Dedifferentiated amniotic fluid mesenchymal stem cell (primary cell): ENCODE results near the gene PGAM5.
"Not testable (repeated sequence)": the region's sequence is repeated elsewhere in the genome, so short reads cannot be mapped to it uniquely, and the experiment has no call there.

ENCODE experiments used
- DNase-seq: peaks from one replicate; pipeline ENCODE4 v3.0.0-alpha.2; 2016; ENCODE audit errors: extremely low spot score

Gene PGAM5

DNA sequence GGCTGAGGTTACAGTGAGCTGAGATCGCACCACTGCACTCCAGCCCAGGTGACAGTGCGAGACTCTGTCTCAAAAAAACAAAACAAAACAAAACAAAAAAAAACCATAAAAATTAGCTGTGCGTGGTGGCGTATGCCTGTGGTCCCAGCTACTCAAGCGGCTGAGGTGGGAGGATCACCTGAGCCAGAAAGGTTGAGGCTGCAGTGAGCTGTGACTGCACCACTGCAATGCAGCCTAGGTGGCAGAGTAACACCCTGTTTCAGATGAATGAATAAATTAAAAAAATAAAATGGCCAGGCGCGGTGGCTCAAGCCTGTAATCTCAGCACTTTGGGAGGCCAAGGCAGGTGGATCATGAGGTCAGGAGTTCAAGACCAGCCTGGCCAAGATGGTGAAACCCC, 43.0 kb downstream of the PGAM5 start:
- not testable (repeated sequence) for DNase-seq

DNA sequence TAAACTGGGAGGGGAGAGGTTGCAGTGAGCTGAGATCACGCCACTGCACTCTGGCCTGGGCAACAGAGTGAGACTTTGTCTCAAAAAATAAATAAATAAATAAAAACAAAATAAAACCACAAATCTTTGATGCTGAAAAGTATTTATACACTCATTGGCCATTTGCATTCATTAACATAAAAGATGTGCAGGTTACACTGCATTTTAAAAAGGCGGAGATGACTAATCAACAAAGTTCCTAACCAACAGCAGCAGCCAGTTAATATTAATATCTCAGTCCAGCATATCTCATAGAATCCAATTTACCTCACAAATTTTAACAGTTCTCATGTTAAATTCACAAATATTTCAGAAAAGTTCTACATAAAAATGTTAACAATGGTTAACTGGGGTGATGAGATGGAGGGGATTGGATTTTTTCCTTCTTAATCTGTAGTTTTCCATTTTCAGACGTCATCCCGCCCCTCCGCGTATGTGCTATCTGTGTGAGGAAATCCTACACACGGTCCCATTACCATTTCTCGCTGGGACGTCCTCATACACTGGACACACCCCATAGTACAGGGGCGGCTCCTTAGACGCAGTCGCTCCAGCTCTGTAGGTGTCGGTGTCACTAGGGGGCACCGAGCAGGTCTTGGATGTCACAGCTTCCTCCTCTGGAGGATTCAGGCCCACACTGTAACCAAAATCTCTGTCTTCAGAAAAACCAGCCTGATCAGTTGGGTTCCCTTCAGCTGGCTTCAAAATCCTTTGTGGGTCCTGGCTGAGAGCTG, 43.7 kb downstream of the PGAM5 start:
- DNase-seq = no peak

DNA sequence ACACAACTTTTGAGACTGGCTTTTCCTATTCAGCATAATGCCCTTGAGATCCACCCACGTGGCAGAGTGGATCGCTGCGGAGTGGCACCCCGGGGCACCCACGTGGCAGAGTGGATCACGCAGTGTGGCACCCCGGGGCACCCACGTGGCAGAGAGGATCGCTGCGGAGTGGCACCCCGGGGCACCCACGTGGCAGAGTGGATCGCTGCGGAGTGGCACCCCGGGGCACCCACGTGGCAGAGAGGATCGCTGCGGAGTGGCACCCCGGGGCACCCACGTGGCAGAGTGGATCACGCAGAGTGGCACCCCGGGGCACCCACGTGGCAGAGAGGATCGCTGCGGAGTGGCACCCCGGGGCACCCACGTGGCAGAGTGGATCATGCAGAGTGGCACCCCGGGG, 48.2 kb downstream of the PGAM5 start:
- DNase-seq = not testable (repeated sequence)

DNA sequence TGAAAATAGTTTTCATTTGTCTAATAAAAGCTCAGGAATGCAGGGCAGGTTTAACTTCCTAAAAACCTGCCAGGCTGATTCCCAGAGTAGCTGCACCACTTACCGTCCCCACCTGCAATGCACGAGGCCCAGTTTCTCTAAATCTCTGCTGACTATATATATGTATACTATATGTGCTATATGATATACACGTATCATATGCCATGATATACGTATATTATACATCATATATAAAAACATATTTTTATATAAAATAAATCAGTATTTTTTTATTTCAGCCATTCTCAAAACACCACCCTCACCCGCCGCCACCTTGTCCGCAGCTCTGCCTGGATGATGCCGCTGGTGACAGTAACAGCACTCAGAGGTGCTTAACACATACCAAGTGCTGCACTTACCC, 48.7 kb downstream of the PGAM5 start:
- no peak for DNase-seq

DNA sequence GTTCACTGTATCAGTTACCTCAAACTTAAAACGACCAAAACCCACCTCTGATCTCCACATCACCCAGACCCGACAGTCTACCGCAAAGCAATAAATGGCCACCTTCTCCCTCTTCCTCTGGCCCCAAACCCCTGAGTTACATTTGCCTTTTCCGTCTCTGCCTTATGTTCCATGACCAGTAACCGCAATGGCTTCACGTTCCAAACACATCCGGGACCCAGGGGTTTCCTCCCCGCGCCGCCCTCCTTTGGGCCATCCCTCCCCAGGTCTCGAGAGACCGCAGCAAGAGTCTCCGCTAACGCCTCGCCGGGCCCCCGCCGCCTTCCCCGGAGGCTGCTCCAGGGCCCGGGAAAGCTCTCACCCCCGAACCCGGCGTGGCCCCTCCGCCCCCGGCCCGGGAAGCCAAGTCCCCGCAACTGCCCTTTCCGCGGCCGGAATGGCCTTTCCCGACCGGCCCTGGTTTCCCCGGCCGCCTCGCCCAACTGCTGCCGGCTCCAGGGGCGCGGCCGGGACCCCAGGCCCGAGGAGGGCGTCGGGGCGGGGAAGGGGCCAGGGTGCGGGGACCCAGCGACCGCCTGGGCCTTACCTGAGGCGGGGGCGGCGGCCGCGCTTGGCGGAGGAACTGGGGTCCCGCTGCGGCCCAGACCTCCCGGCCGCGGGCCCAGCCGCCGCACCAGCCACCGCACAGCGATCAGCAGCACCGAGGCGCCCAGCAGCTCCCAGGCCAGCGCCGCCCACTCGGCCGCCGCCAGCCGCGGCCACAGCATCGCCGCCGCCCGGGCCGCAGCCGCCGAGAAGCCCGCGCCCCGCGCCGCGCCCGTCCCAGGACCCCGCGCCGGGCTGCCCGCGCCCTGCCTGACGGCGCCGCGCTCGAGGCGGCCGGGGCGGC, 50.6 kb downstream of the PGAM5 start, which contains the start of gene ANKLE2:
Gene ANKLE2, minus strand, starts transcription at position 801 of the 889 bp plus-strand sequence. Its CDS starts 34 bp downstream, at position 767.
- peak; percentile 61 for DNase-seq

DNA sequence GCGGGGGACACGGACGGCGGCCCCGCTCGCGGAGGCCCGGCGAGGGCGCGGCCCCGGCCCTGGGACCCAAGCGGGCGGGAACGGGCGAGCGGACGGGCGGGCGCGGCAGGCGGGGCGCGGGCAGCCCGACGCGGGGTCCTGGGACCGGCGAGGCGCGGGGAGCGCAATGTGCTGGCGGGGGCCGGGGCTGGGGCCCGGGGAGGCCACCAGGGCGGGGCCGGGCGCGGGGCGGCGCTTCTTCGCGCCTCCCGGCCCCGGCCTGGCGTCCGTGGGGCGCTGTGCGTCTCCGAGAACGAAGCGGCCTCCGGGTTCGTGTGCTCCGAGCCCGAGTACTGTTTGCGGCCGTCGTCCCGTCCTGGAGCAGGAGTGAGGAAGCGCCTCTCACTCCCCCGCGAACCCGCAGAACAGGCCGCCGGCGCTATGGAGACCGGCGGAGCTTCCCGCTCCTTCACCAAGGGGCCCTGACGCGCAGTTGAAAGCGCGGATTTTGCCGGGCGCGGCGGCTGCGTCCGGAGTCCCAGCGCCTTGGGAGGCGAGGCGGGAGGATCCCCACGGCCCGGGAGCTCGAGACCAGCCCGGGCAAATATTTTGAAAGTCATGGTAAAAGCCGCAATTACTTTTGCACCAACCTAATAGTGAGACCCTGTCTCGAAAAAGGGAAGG, 51.4 kb downstream of the PGAM5 start:
- peak; percentile 79 for DNase-seq

DNA sequence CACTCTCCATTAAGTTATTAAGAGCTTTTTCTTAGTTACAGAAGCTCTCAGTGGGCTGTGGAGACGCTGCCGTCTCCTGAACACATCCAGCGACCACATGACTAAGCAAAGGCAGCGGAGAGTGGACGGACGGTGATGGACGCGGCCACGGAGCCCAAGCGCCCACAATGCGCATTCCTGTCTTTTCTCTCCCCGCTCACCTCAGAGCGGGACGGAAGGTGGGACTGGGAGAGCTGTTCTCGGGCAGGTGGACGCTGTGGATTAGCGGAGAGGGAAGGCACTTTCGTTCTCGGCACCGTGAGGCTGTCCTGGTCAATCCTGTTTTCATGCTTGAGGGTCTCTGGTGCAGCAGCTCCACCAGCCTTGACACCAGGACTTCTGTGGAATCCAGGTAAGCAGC, 53.6 kb downstream of the PGAM5 start:
- DNase-seq = no peak

DNA sequence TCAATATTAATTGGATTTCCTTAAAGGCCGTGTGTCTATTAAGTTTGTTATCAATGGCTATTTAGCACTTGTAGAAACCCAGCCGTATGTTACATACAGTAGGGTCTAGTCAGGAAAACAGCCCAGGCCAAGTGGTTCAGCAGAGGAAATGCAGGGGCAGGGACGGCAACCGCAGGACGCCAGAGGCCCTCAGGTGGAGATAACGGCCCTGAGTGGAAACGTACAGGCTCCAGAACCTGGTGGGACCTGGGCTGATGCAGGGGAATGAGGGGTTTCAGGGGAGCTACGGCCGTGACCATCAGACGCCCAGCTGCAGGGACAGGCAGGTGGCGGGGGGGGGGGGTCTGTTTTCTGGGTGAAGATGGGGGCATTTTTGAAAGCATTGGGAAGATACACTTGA, 54.7 kb downstream of the PGAM5 start:
- DNase-seq = no peak

DNA sequence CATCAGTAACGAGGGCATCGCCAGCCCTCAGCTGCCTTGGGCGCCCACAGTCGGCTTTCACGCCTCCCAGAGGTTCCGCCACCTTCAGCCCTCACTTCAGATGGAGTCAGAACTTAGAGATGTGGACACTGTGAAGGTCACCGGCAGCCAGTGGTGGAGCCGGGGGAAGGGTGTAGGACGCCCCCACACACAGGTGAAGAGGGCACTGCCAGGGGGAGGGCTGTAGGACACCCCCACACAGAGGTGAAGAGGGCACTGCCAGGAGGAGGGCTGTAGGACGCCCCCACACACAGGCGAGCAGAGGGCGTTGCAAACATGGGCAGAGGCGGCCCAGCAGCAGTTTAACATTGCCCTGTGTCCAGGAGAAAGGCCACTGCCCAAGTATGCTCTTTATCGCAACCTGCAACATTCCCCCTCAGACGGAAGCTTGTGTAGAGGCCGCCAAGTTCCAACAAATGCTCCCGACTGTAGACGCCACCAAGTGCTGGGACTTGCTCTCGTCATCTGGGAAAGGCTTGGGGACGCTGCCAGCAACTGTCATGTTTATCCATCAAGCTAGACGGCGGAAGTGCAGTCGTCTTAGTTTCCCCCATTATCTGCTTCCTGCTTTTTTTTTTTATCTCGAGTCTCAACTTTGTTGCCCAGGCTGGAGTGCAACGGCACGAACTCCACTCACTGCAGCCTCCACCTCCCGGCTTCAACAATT, 55.9 kb downstream of the PGAM5 start:
- no peak for DNase-seq

DNA sequence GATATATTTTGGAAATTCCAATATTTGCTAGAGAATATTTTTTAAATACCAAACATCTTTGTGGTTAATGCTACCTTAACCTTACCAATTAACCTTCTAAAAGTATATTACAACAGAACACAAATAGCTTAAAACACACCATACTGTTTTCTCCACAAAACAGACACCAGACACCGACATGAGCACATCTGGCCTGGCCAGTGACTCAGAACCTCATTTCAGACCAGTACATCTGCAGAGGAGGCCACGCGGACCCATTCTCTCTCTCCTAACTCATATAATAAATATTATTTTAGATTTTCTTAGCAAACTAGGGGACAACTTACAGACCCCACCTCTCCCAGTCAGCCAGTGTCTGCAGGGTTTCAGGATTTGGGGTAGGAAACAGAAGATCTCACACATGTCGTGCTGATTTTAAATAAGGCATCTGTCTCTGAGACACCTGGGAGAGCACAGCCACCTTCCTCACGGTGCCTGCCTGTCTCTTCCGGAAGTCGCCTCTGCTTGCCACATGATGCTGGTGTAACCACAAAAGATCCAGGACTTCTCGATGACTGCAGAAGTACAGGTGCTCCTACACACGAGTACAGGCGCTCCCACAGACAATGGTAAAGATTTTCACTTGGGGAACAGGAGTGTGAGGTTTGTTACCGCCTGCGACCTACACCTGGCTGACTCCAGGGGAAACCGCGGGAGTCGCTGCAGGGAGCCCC, 60.6 kb downstream of the PGAM5 start:
- DNase-seq = no peak
